ENCODE data around the gene RUNDC1. TPM values are rescaled to one million over a fixed set of nuclear protein-coding genes. Genes with fewer than 3 reads are reported as not detected.
"Not testable (repeated sequence)": the region's sequence is repeated elsewhere in the genome, so short reads cannot be mapped to it uniquely, and the experiment has no call there.

Gene RUNDC1
- polyA plus RNA-seq, 1 donor, result 9.6 TPM

DNA sequence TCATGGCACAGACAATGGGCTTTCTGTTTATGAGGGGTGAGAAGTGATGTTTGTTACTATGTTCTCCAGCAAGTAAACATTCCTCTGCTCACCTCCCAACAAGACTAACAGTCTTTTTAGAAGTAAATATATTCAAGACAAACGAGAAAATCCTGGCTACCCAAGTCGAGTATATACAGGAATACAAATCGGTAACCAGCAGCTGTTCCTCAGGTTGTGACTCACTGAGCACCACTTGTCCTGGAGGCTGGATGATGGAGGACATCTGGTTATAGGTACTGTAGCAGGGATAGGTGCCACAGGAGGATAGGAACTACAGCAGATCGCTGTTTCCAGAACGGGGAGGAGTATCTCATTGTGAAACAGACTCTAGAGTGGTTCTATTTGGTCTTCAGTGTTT lies 12.5 kb downstream of the RUNDC1 start:
- DNase-seq, result no peak

GRCh38 chr17:42993913-42994312 lies 13.5 kb downstream of the RUNDC1 start:
- not testable (repeated sequence) for DNase-seq

GRCh38 chr17:42997390-42997983 lies 17.1 kb downstream of the RUNDC1 start:
- no peak for DNase-seq

DNA sequence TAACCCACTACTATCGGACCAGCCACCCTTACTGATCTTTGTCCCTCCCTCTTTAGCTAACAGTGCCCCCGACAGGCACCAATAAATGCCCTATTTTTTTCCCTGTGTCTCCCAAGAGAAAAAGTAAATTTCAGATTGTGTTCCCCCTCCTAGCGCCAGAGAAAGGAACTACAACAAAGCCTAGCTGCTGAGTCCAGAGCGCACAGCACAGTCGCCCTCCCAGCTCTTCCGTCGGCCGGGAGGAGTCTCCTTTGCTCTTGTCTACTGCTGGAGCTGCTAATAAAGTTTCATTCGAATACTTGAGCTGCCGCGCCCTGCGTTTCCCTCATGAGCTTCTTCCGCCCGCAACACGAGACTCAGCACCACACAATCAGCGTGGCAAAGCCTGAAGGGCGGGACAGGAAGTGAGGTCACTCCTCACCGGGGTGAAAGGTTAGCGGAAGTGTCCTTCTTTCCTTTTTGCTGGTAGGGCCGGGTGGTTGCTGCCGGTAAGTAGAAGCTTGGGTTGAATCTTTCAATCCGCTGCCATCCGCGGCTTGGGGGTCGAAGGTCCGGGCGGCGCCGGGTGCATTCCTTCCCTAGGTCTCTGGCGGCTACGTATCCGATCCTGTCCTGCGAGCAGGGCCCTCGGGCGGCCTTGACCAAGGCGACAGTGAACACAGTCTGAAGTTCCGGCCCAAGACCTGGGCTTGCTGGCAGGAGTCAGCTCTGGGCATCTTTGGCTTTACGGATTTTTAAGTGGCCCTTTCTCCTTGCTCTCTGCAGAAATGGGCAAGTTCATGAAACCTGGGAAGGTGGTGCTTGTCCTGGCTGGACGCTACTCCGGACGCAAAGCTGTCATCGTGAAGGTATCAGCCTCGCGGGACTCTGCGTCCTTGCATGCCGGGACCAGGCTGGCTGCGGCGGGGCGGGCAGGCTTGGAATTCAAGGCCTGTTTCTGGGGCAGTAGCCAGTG lies 17.9 kb downstream of the RUNDC1 start, which contains the start of gene RPL27:
TSS of gene RPL27 (plus strand) at position 436 of the 955 bp plus-strand sequence. CDS start at position 768, 332 bp downstream.
- peak; percentile 99 for DNase-seq

DNA sequence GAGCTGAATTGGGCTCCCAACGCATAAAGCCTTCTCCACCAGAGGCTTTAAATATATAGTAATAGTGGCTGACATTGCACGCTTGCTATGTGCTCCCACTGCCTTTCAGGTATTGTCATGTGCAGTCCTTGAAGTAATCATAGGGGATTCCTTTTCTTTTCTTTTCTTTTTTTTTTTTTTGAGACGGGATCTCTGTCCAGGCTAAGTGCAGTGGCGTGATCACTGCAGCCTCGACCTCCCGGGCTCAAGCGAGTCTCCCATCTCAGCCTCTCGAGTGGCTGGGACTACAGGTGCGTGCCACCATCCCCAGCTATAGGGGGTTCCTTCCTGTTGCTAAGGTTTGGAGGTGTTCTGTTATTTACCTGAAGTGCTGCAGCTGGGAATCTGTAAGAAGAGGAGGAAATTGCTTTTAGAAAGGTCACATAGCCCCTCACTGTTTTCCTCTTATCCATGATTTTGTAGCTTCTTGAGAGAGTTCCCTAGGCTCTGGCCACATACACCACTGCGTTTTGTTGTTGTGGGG lies 18.7 kb downstream of the RUNDC1 start:
- no peak for DNase-seq

- DNase-seq, result not testable (repeated sequence)
Measured at GRCh38 chr17:43000894-43001293, 20.5 kb downstream of the RUNDC1 start.

GRCh38 chr17:43003542-43004172 lies 23.3 kb downstream of the RUNDC1 start:
- DNase-seq, result no peak

DNA sequence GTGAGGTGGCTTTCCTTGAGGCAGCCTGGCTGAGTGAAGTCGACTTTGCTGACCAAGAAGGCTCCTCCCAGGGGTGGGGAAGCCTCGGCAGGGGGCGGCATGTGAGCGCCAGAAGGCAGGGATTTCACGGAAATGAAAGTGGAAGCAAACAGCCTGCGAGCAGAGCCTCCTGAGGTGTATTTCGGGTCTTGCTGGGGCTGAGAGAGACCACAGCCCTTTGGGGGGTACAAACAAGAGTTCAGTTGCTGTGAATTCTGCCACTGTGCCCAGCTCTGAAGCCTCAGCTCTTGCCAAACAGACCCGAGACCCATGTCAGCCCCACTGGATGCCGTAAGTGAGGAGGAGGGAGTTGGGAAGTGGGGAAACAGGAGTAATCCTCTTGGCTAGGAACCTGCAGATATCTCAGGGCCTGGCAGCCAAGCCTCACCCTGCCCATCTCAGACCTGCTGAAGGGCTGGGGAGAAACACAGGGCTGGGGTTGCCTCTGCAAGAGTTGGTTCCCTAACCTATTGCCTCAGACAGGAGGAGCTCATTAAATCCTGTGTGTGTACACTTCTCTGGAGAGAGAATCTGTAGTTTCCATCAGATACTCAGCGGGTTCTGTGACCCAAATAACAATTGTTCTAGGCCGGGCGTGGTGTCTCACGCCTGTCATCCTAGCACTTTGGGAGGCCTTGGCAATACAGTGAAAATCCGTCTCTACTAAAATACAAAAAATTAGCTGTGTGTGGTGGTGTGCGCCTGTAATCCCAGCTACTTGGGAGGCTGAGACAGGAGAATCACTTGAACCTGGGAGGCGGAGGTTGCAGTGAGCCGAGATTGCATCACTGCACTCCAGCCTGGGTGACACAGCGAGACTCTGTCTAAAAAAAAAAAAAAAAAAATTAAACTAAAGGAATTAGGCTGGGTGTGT lies 26.5 kb downstream of the RUNDC1 start, which contains the start of gene IFI35:
TSS of gene IFI35 (plus strand) at position 146 of the 913 bp plus-strand sequence. CDS start at position 310, 164 bp downstream.
- peak; percentile 84 for DNase-seq

DNA sequence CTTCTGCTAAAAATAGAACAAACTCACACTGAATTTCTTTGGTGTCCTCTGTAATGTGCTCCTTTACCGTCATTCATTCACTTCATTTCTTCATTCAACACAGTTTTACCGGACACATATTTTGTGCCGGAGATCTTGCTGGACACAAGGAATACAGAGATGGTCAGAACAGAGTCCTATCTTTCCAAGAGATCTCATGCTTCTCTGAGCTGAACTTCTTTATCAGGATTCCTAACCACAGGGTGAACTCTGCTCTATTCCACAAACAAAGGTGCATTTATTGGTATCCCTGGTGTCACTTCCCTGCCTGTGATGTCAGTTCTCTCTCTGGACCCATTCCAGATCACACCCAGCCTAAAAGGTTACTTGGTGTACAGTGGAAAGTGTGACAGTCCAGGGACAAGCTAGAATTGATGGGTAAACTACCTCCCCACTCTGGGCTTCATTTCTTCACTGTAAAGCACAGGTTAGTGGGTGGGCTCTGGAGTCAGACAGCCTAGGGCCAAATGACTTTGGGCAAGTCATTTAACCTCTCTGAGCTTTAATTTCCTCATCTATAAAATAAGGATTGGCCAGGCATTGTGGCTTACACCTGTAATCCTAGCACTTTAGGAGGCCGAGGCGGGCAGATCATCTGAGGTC lies 30.4 kb downstream of the RUNDC1 start:
- no peak for DNase-seq

DNA sequence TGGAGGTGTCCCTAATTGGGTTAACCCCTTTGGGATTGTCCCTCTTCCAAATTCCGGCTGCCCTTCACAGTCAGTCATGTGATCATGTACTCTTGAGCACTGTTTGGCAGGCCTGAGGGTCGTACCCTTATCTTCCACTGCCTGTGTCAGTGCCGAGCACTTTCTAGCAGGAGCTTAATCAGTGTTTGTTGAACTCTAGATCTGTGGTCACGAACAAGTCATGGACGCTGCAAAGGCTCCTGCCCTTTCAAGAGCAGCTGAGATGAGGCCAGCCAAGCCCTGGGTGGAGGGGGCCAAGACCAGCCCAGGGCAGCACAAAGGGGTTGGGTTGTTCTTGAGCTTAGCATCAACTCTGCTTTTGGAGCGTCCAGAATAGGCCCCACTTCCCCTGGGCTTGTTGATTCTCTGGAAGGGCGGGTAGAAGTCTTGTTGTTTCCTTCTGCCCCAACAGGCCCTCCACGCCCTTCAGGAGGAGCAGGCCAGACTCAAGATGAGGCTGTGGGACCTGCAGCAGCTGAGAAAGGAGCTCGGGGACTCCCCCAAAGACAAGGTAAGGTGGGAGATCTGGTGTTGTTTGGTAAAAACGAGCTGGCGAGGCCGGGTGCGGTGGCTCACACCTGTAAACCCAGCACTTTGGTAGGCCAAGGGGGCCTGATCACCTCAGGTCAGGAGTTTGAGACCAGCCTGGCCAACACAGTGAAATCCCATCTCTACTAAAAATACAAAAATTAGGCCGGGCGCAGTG lies 31.5 kb downstream of the RUNDC1 start:
- DNase-seq, result no peak

- no peak for DNase-seq
Measured at GRCh38 chr17:43013296-43013695, 32.9 kb downstream of the RUNDC1 start.

GRCh38 chr17:43014020-43014648 lies 33.8 kb downstream of the RUNDC1 start:
- DNase-seq, result no peak

DNA sequence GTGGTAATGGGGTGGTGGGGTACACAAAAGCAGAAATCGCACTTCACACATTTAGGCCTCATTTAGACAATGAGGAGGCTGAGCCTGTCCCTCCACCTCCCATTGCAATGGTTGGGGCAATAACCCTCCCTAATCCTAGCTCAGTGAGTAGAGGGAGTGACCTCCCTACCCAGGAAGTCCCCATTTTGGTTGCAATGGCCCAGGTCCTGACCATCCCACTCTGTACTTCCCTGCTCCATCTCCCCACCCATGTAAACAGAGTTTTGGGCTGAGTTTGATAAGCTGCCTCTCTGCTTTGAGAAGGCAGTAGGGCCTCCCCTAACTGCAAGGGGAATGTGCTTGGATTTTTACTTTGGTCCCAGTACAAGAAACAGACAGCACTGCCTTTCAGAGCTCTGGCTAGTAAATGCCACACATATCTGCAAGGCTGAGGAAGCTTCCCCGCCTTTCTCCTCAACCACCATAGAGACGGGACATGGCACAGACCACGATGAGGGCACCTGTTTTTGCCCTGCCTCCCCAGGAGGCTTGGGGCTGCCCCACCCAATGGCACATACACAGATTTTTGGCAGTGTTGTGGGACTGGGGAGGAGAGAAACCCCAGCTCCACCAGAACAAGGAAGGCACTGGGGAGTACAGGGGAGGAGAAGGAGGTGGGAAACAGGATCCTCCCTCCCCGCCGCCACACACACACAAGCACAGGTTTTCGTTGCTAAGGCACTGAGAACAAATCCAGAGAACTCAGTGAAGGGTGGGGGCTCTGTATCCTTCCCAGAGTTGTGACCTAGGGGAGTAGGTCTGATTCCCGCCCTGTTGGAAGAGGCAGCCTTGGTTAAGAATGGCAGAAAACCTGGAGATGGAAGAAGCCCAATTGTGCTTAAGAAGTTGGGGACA lies 34.5 kb downstream of the RUNDC1 start:
- no peak for DNase-seq

DNA sequence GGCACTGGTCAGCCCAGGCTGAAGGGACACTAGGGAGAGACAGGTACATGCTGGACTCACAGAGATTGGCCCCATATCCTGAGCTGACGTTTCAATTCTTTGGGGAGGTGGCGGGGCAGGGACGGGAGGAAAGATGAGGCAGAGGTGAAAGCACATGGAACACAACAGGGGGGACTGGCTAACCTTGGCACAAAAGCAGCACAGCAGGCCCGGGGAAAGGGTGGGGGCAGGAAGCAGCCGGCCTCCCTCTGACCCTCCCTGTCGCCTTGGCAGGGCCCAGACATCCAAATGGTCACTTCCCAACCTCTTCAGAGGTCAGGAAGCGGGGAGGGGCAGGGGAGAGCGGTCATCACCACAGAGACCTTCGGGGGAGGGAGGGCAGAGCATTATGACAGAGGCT lies 35.2 kb downstream of the RUNDC1 start:
- no peak for DNase-seq

DNA sequence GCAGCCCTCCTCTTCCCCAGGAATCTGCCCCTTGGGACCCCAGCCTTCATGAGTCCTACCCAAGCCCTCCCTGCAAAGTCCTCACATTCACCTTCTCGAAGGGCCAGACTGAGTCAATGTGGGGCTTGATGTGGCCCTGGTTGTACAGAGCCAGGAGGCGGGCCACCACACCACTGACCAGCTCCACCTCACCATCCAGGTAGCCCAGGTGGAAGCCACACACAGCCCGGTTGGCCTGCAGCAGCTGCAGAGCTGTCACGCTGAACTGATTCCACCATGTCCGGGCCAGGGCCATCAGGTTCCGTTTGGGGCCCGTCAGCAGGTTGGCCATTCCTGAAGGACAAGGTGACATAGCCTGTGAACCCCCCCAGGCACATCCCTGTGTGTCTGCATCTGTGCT lies 35.9 kb downstream of the RUNDC1 start:
- no peak for DNase-seq

GRCh38 chr17:43018008-43018853 lies 37.9 kb downstream of the RUNDC1 start:
- DNase-seq, result no peak

GRCh38 chr17:43018932-43019331 lies 38.6 kb downstream of the RUNDC1 start:
- no peak for DNase-seq

GRCh38 chr17:43019418-43019817 lies 39.1 kb downstream of the RUNDC1 start:
- no peak for DNase-seq

All from hindlimb muscle (tissue), 1 donor.